Colonic mucosa (tissue), 4 donors: ENCODE results near the gene ABCC3. TPM values are rescaled to one million over a fixed set of nuclear protein-coding genes. Genes with fewer than 3 reads are reported as not detected.

Source experiments
- DNase-seq: peaks from one replicate; pipeline ENCODE4 v3.0.0-alpha.2; 2020
- H3K27ac ChIP-seq: fragments of 200-600 bp; one replicate; pipeline ENCODE4 v1.8.0; 2021
- H3K27me3 ChIP-seq: fragments of 200-600 bp; one replicate; pipeline ENCODE4 v1.8.0; 2021
- H3K36me3 ChIP-seq: fragments of 200-600 bp; one replicate; pipeline ENCODE4 v1.8.0; 2021
- H3K4me1 ChIP-seq: fragments of 200-600 bp; one replicate; pipeline ENCODE4 v1.8.0; 2021; ENCODE audit warnings: mild to moderate bottlenecking
- H3K4me3 ChIP-seq: fragments of 200-600 bp; one replicate; pipeline ENCODE4 v1.8.0; 2021
- H3K9ac ChIP-seq, 2 donors: one replicate each; pipeline ENCODE4 v1.7.0; 2013; ENCODE audit warnings: control low read depth in 2 of 2, low read depth in 2 of 2, low read length in 2 of 2
- H3K9me3 ChIP-seq: fragments of 200-600 bp; one replicate; pipeline ENCODE4 v1.8.0; 2021
- CTCF ChIP-seq: fragments of 200-600 bp; IDR thresholded peaks from one replicate; pipeline ENCODE4 v1.8.0; 2022; ENCODE audit warnings: antibody characterized with exemption, mild to moderate bottlenecking
- intact Hi-C: fragments of 100-400 bp; cut with DNase I; formaldehyde crosslinking; loops from one replicate; pipeline ENCODE4 v1.14.1; 2022
- total RNA-seq, 2 donors: library from RNA; stranded (reverse); fragmentation: NEBNext Ultra II Directional in 1 of 2; extraction: Animal tissue kit (Norgen Biotek cat#: 25700) in 1 of 2; gene quantifications; one replicate each; pipeline ENCODE4 v1.2.1, GENCODE V29; 2021
- donor health status: healthy.
- donor health status: DM: no; HTN: no; CAD: no.
- donor health status: DM: no; HTN: no; CAD: no.

Gene ABCC3
- total RNA-seq, 2 donors from 2014 or later: 187 to 226 TPM

- Histone ChIP-seq H3K9me3 (no peaks in the 10 kb centered on the region), H3K27ac (no peak overlapping the region), H3K4me1 (no peaks in the 10 kb centered on the region), H3K4me3 (no peak overlapping the region), H3K36me3 (no peaks in the 10 kb centered on the region), H3K27me3 (no peaks in the 10 kb centered on the region), H3K9ac (no peak overlapping the region)
- no peak for DNase-seq
- intact Hi-C loops: no loop called here
- TF ChIP-seq CTCF: no peak
Measured at GRCh38 chr17:50653738-50654137, 19.1 kb downstream of the ABCC3 start.

GRCh38 chr17:50656509-50656908, 21.8 kb downstream of the ABCC3 start:
- H3K27me3 ChIP-seq: no peaks in the 10 kb centered on the region
- peaks cover 13% of the 10 kb centered on the region for H3K4me1 ChIP-seq
- no peak for TF ChIP-seq CTCF
- H3K4me3 ChIP-seq: no peak overlapping the region
- DNase-seq: no peak
- H3K9ac ChIP-seq: peak overlapping the region; percentile 8 to 27
- intact Hi-C loops: no loop called here
- no peak overlapping the region for H3K27ac ChIP-seq
- no peaks in the 10 kb centered on the region for H3K36me3 ChIP-seq
- no peaks in the 10 kb centered on the region for H3K9me3 ChIP-seq

- no peaks in the 10 kb centered on the region for H3K27me3 ChIP-seq
- peaks cover 16% of the 10 kb centered on the region for H3K4me1 ChIP-seq
- H3K27ac ChIP-seq: peak overlapping the region; percentile 8
- no peak overlapping the region for H3K4me3 ChIP-seq
- no peak for DNase-seq
- no peak for TF ChIP-seq CTCF
- H3K9me3 ChIP-seq: no peaks in the 10 kb centered on the region
- intact Hi-C loops: no loop called here
- H3K36me3 ChIP-seq: no peaks in the 10 kb centered on the region
- peak overlapping the region in 1 of 2 donors; percentile 27 for H3K9ac ChIP-seq
Measured at GRCh38 chr17:50657054-50657453, 22.4 kb downstream of the ABCC3 start.

GRCh38 chr17:50657627-50658026, 22.9 kb downstream of the ABCC3 start:
- Histone ChIP-seq H3K36me3 (no peaks in the 10 kb centered on the region), H3K27me3 (no peaks in the 10 kb centered on the region), H3K4me1 (peaks cover 17% of the 10 kb centered on the region), H3K4me3 (no peak overlapping the region), H3K27ac (peak overlapping the region; percentile 8), H3K9ac (peak overlapping the region in 1 of 2 donors; percentile 27), H3K9me3 (no peaks in the 10 kb centered on the region)
- TF ChIP-seq CTCF: no peak
- intact Hi-C loops: no loop called here
- DNase-seq: peak; percentile 56

GRCh38 chr17:50658616-50659015, 23.9 kb downstream of the ABCC3 start:
- H3K4me3 ChIP-seq: no peak overlapping the region
- no peak overlapping the region for H3K27ac ChIP-seq
- no peaks in the 10 kb centered on the region for H3K27me3 ChIP-seq
- H3K36me3 ChIP-seq: no peaks in the 10 kb centered on the region
- peak overlapping the region in 1 of 2 donors; percentile 21 for H3K9ac ChIP-seq
- TF ChIP-seq CTCF: no peak
- DNase-seq: no peak
- intact Hi-C loops: no loop called here
- H3K9me3 ChIP-seq: no peaks in the 10 kb centered on the region
- H3K4me1 ChIP-seq: peaks cover 17% of the 10 kb centered on the region

- intact Hi-C loops: no loop called here
- Histone ChIP-seq H3K9me3 (no peaks in the 10 kb centered on the region), H3K4me1 (peaks cover 17% of the 10 kb centered on the region), H3K27me3 (no peaks in the 10 kb centered on the region), H3K9ac (no peak overlapping the region), H3K27ac (no peak overlapping the region), H3K36me3 (no peaks in the 10 kb centered on the region), H3K4me3 (no peak overlapping the region)
- TF ChIP-seq CTCF: no peak
- no peak for DNase-seq
Measured at GRCh38 chr17:50659179-50659578, 24.5 kb downstream of the ABCC3 start.
